NT2/D1 (cell line): ENCODE results near the gene INKA1.

Source experiments
- YY1 ChIP-seq: IDR thresholded peaks from 2 replicates; pipeline ENCODE4 v1.6.1; 2011; ENCODE audit not compliant: insufficient read length, insufficient read depth
- ZNF274 ChIP-seq: IDR thresholded peaks from 2 replicates; pipeline ENCODE4 v1.6.1; 2011; ENCODE audit warnings: mild to moderate bottlenecking, low read depth, low read length

- TF ChIP-seq ZNF274: no peak
- no peak for TF ChIP-seq YY1
These were observed 10.6 kb downstream of the INKA1 start, which contains the start of gene UBA7 for GRCh38 chr3:49813497-49814174.
